Trophoblast cell (in vitro differentiated cells and primary cell): ENCODE data around the gene PSMB1.
A peak's percentile ranks its signal among the peaks of the same experiment; 100 is the strongest.
"Not testable (repeated sequence)": the region's sequence is repeated elsewhere in the genome, so short reads cannot be mapped to it uniquely, and the experiment has no call there.

Experiments used
- DNase-seq, 2 donors: peaks; one replicate each; pipeline ENCODE4 v3.0.0-alpha.2; 2016
- H2AFZ ChIP-seq: 2 replicates; pipeline ENCODE4 v1.6.1; 2013; ENCODE audit warnings: low read length, moderate library complexity, mild to moderate bottlenecking; ENCODE audit not compliant: insufficient read depth, poor library complexity
- H2AK5ac ChIP-seq: 2 replicates; pipeline ENCODE4 v1.6.1; 2013; ENCODE audit warnings: mild to moderate bottlenecking, low read length
- H2BK120ac ChIP-seq: 2 replicates; pipeline ENCODE4 v1.6.1; 2013; ENCODE audit warnings: low read length, mild to moderate bottlenecking, moderate library complexity; ENCODE audit not compliant: insufficient read depth, poor library complexity
- H2BK12ac ChIP-seq: 2 replicates; pipeline ENCODE4 v1.6.1; 2013; ENCODE audit warnings: mild to moderate bottlenecking, low read length, moderate library complexity
- H2BK5ac ChIP-seq: 2 replicates; pipeline ENCODE4 v1.6.1; 2013; ENCODE audit warnings: low read length, low read depth, moderate library complexity, mild to moderate bottlenecking; ENCODE audit not compliant: poor library complexity
- H3K14ac ChIP-seq: 2 replicates; pipeline ENCODE4 v1.6.1; 2013; ENCODE audit warnings: mild to moderate bottlenecking, low read length
- H3K18ac ChIP-seq: 2 replicates; pipeline ENCODE4 v1.6.1; 2013; ENCODE audit warnings: mild to moderate bottlenecking, low read length
- H3K23ac ChIP-seq: 2 replicates; pipeline ENCODE4 v1.6.1; 2013; ENCODE audit warnings: low read length
- H3K27ac ChIP-seq: 2 replicates; pipeline ENCODE4 v1.5.1; 2013; ENCODE audit warnings: low read depth, mild to moderate bottlenecking, inconsistent platforms, low read length, moderate library complexity
- H3K27me3 ChIP-seq: 2 replicates; pipeline ENCODE4 v1.6.1; 2013; ENCODE audit warnings: inconsistent platforms, mild to moderate bottlenecking, low read length, moderate library complexity; ENCODE audit not compliant: insufficient read depth
- H3K36me3 ChIP-seq, 2 experiments: 1 replicate in 1 of 2; 2 replicates in 1 of 2; pipeline ENCODE4 v1.6.1; 2013; ENCODE audit warnings: low read length in 2 of 2, mild to moderate bottlenecking in 2 of 2, moderate library complexity in 1 of 2; ENCODE audit not compliant: insufficient read depth in 2 of 2, control insufficient read depth in 1 of 2
- H3K4ac ChIP-seq: 2 replicates; pipeline ENCODE4 v1.6.1; 2013; ENCODE audit warnings: low read depth, mild to moderate bottlenecking, low read length, moderate library complexity
- H3K4me1 ChIP-seq, 2 experiments: 1 replicate in 1 of 2; 2 replicates in 1 of 2; pipeline ENCODE4 v1.6.1; 2013; ENCODE audit warnings: low read length in 2 of 2, mild to moderate bottlenecking in 2 of 2, moderate library complexity in 1 of 2; ENCODE audit not compliant: insufficient read depth in 2 of 2, control insufficient read depth in 1 of 2
- H3K4me2 ChIP-seq: 2 replicates; pipeline ENCODE4 v1.6.1; 2013; ENCODE audit warnings: inconsistent platforms, mild to moderate bottlenecking, low read length, moderate library complexity
- H3K4me3 ChIP-seq: 2 replicates; pipeline ENCODE4 v1.5.1; 2013; ENCODE audit warnings: mild to moderate bottlenecking, low read depth, low read length, inconsistent platforms
- H3K79me1 ChIP-seq: one replicate; pipeline ENCODE4 v1.6.1; 2013; ENCODE audit warnings: low read length
- H3K79me2 ChIP-seq: 2 replicates; pipeline ENCODE4 v1.6.1; 2013; ENCODE audit warnings: low read length, mild to moderate bottlenecking; ENCODE audit not compliant: control insufficient read depth, insufficient read depth, poor library complexity
- H3K9ac ChIP-seq: 2 replicates; pipeline ENCODE4 v1.6.1; 2013; ENCODE audit warnings: mild to moderate bottlenecking, low read length
- H3K9me3 ChIP-seq: 2 replicates; pipeline ENCODE4 v1.6.1; 2013; ENCODE audit warnings: low read depth, mild to moderate bottlenecking, control low read depth, inconsistent platforms, low read length; ENCODE audit not compliant: insufficient read depth
- H4K12ac ChIP-seq: 2 replicates; pipeline ENCODE4 v1.6.1; 2013; ENCODE audit warnings: low read depth, mild to moderate bottlenecking, low read length, moderate library complexity
- H4K8ac ChIP-seq: 2 replicates; pipeline ENCODE4 v1.6.1; 2013; ENCODE audit warnings: low read depth, mild to moderate bottlenecking, low read length, moderate library complexity
- H4K91ac ChIP-seq: one replicate; pipeline ENCODE4 v1.6.1; 2013; ENCODE audit warnings: low read depth, mild to moderate bottlenecking, low read length, moderate library complexity
- WGBS: extraction: QIAGEN DNeasy Blood & Tissue Kit; methylation state at CpG from one replicate; pipeline ENCODE4 v1.1.7; 2013; ENCODE audit warnings: missing lambda C conversion rate; ENCODE audit not compliant: insufficient read length, insufficient coverage; ENCODE audit errors: extremely low coverage; 5-methylcytosine and 5-hydroxymethylcytosine counted together

Gene PSMB1

GRCh38 chr6:170502733-170503413 lies 50.2 kb downstream of the PSMB1 start:
- not testable (repeated sequence) for H3K27ac ChIP-seq, H3K4me1 ChIP-seq, H4K8ac ChIP-seq, H3K27me3 ChIP-seq, H2BK12ac ChIP-seq, H3K23ac ChIP-seq, H3K36me3 ChIP-seq, H3K79me1 ChIP-seq, H3K4me3 ChIP-seq, H4K91ac ChIP-seq, H2BK5ac ChIP-seq, H3K9ac ChIP-seq, H3K4ac ChIP-seq, H3K4me2 ChIP-seq, H3K79me2 ChIP-seq, H2AFZ ChIP-seq, H3K18ac ChIP-seq, H4K12ac ChIP-seq, H3K14ac ChIP-seq, DNase-seq, H2AK5ac ChIP-seq, H2BK120ac ChIP-seq
- H3K9me3 ChIP-seq = peaks cover 23% of the 10 kb centered on the region
- no CpG with 5 or more reads among the region's 2 CpGs for WGBS

- H3K23ac ChIP-seq, H4K8ac ChIP-seq, H2BK12ac ChIP-seq, DNase-seq, H4K12ac ChIP-seq, H3K36me3 ChIP-seq, H3K27me3 ChIP-seq, H3K4ac ChIP-seq, H2AK5ac ChIP-seq, H3K18ac ChIP-seq, H3K27ac ChIP-seq, H3K79me2 ChIP-seq, H3K4me1 ChIP-seq, H3K9ac ChIP-seq, H2BK120ac ChIP-seq, H3K79me1 ChIP-seq, H3K14ac ChIP-seq, H3K4me2 ChIP-seq, H2BK5ac ChIP-seq, H2AFZ ChIP-seq, H4K91ac ChIP-seq: not testable (repeated sequence)
- Histone ChIP-seq H3K4me3 (peak overlapping the region; percentile 26), H3K9me3 (peaks cover 23% of the 10 kb centered on the region)
- WGBS = no CpG with 5 or more reads among the region's 2 CpGs
These were observed 50.8 kb downstream of the PSMB1 start for GRCh38 chr6:170502268-170502667.

GRCh38 chr6:170500955-170501590 lies 52.0 kb downstream of the PSMB1 start:
- H3K14ac ChIP-seq = no peak overlapping the region
- peaks cover 23% of the 10 kb centered on the region for H3K9me3 ChIP-seq
- H3K4me2 ChIP-seq = no peak overlapping the region
- H3K4me3 ChIP-seq = no peak overlapping the region
- no peak overlapping the region for H4K91ac ChIP-seq
- no peak overlapping the region for H2BK12ac ChIP-seq
- no peak overlapping the region for H2BK5ac ChIP-seq
- H3K27me3 ChIP-seq = no peaks in the 10 kb centered on the region
- H3K23ac ChIP-seq = no peak overlapping the region
- no peak overlapping the region for H2AK5ac ChIP-seq
- H2AFZ ChIP-seq = no peak overlapping the region
- no peak overlapping the region for H2BK120ac ChIP-seq
- no CpG with 5 or more reads among the region's 3 CpGs for WGBS
- peaks cover 2 to 9% of the 10 kb centered on the region in 2 experiments for H3K4me1 ChIP-seq
- H3K9ac ChIP-seq = no peak overlapping the region
- no peaks in the 10 kb centered on the region for H3K79me1 ChIP-seq
- no peak overlapping the region for H4K8ac ChIP-seq
- no peak overlapping the region for H3K27ac ChIP-seq
- H3K18ac ChIP-seq = no peak overlapping the region
- no peaks in the 10 kb centered on the region for H3K36me3 ChIP-seq
- peaks cover 2% of the 10 kb centered on the region for H3K79me2 ChIP-seq
- no peak overlapping the region for H3K4ac ChIP-seq
- no peak for DNase-seq
- H4K12ac ChIP-seq = no peak overlapping the region

GRCh38 chr6:170497841-170498301 lies 55.2 kb downstream of the PSMB1 start:
- H3K9ac ChIP-seq = no peak overlapping the region

More at GRCh38 chr6:170497841-170498301, 55.2 kb downstream of the PSMB1 start:
- Histone ChIP-seq H2BK120ac (peak overlapping the region; percentile 67), H3K4me1 (peaks cover 2 to 9% of the 10 kb centered on the region in 2 experiments), H2AFZ (peak overlapping the region; percentile 71), H3K14ac (no peak overlapping the region), H3K4me3 (no peak overlapping the region), H3K9me3 (peaks cover 18% of the 10 kb centered on the region), H2BK12ac (peak overlapping the region; percentile 42), H3K36me3 (no peaks in the 10 kb centered on the region), H2AK5ac (no peak overlapping the region), H4K12ac (no peak overlapping the region), H3K4me2 (no peak overlapping the region), H3K79me1 (no peaks in the 10 kb centered on the region), H3K23ac (no peak overlapping the region), H3K27ac (peak overlapping the region; percentile 0), H3K18ac (no peak overlapping the region), H3K79me2 (peaks cover 2% of the 10 kb centered on the region), H2BK5ac (peak overlapping the region; percentile 61), H3K4ac (no peak overlapping the region), H3K27me3 (no peaks in the 10 kb centered on the region), H4K8ac (peak overlapping the region; percentile 11), H4K91ac (peak overlapping the region; percentile 18)
- DNase-seq = peak in 1 of 2 donors; percentile 9
- WGBS = no CpG with 5 or more reads among the region's 4 CpGs
